CD1c-positive myeloid dendritic cell (primary cell): ENCODE data around the gene SGK1.

Experiments
- DNase-seq: peaks from one replicate; pipeline ENCODE4 v3.0.0-alpha.2; 2016; ENCODE audit errors: extremely low spot score

Gene SGK1

GRCh38 chr6:134171517-134171916, 146.4 kb downstream of the SGK1 start:
- DNase-seq = no peak

- peak; percentile 35 for DNase-seq
Measured at GRCh38 chr6:134170844-134171243, 147.1 kb downstream of the SGK1 start.

- peak; percentile 43 for DNase-seq
Measured at GRCh38 chr6:134169871-134170486, 147.9 kb downstream of the SGK1 start.

GRCh38 chr6:134168590-134169208, 149.2 kb downstream of the SGK1 start:
- peak; percentile 43 for DNase-seq

- DNase-seq = peak; percentile 20
Measured at GRCh38 chr6:134166511-134167261, 151.2 kb downstream of the SGK1 start.

- no peak for DNase-seq
Measured at GRCh38 chr6:134165561-134166201, 152.2 kb downstream of the SGK1 start.

- DNase-seq = no peak
Measured at GRCh38 chr6:134164300-134164699, 153.6 kb downstream of the SGK1 start.

- DNase-seq = peak; percentile 38
Measured at GRCh38 chr6:134162932-134163331, 155.0 kb downstream of the SGK1 start.

GRCh38 chr6:134161041-134161440, 156.9 kb downstream of the SGK1 start:
- no peak for DNase-seq

GRCh38 chr6:134152767-134153485, 165.0 kb downstream of the SGK1 start:
- DNase-seq = no peak

GRCh38 chr6:134148566-134148965, 169.3 kb downstream of the SGK1 start:
- no peak for DNase-seq

- DNase-seq = no peak
Measured at GRCh38 chr6:134147034-134147533, 170.8 kb downstream of the SGK1 start.

- DNase-seq = no peak
Measured at GRCh38 chr6:134146268-134147033, 171.5 kb downstream of the SGK1 start.

GRCh38 chr6:134145786-134146185, 172.1 kb downstream of the SGK1 start:
- DNase-seq = peak; percentile 39

- no peak for DNase-seq
Measured at GRCh38 chr6:134138226-134138975, 179.5 kb downstream of the SGK1 start.

- DNase-seq = no peak
Measured at GRCh38 chr6:134134654-134135053, 183.3 kb downstream of the SGK1 start.

- no peak for DNase-seq
Measured at GRCh38 chr6:134132494-134133141, 185.3 kb downstream of the SGK1 start.

- no peak for DNase-seq
Measured at GRCh38 chr6:134131530-134132139, 186.3 kb downstream of the SGK1 start.

GRCh38 chr6:134128146-134128545, 189.8 kb downstream of the SGK1 start:
- DNase-seq = no peak
